HL-60 (cell line): Measurements from ENCODE around the gene CNRIP1.

Source experiments
- DNase-seq, 2 experiments: peaks; one replicate each; pipeline ENCODE4 v3.0.0-alpha.2; 2010 to 2020; ENCODE audit warnings: low read depth in 1 of 2, low spot score in 1 of 2
- H3K27ac ChIP-seq: fragments of 250-450 bp; sonication (Bioruptor Pico); replicated peaks from 2 replicates; pipeline ENCODE4 v1.5.1; 2020; ENCODE audit warnings: mild to moderate bottlenecking, moderate library complexity
- H3K27me3 ChIP-seq: fragments of 250-450 bp; sonication (Bioruptor Pico); 2 replicates; pipeline ENCODE4 v1.5.1; 2021; ENCODE audit warnings: mild to moderate bottlenecking, moderate library complexity; ENCODE audit not compliant: insufficient read depth, poor library complexity, severe bottlenecking
- H3K4me3 ChIP-seq: replicated peaks from 2 replicates; pipeline ENCODE4 v1.5.1; 2011; ENCODE audit warnings: mild to moderate bottlenecking, control low read depth, low read length; ENCODE audit not compliant: insufficient read depth
- CTCF ChIP-seq: IDR thresholded peaks from one replicate; pipeline ENCODE4 v1.5.1; 2011; ENCODE audit warnings: low read length, control low read depth, inconsistent platforms; ENCODE audit not compliant: insufficient read depth
- GABPA ChIP-seq: IDR thresholded peaks from 2 replicates; pipeline ENCODE4 v1.6.1; 2012; ENCODE audit warnings: low read depth
- POLR2AphosphoS5 ChIP-seq: IDR thresholded peaks from 2 replicates; pipeline ENCODE4 v1.6.1; 2012; ENCODE audit warnings: low read depth
- REST ChIP-seq: IDR thresholded peaks from 2 replicates; pipeline ENCODE4 v1.6.1; 2012; ENCODE audit warnings: low read depth; ENCODE audit not compliant: insufficient replicate concordance
- SPI1 ChIP-seq: IDR thresholded peaks from 2 replicates; pipeline ENCODE4 v1.6.1; 2012; ENCODE audit warnings: low read depth, mild to moderate bottlenecking, borderline replicate concordance

CNRIP1 gene

DNA sequence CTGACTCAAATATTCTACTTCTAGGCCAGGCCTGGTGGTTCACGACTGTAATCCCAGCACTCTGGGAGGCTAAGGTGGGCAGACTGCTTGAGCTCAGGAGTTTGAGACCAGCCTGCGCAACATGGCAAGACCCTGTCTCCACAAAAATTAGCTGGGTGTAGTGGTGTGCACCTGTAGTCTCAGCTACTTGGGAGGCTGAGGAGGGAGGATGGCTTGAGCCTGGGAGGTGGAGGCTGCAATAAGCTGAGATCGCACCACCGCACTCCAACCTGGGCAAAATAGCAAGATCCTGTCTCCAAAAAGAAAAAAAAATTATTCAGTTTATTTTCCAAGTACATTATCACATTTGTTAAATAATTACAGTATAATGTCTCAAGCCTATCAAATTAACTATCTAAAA is 74.7 kb downstream of the CNRIP1 start:
- Histone ChIP-seq H3K4me3 (no peak overlapping the region), H3K27me3 (no peaks in the 10 kb centered on the region), H3K27ac (no peak overlapping the region)
- DNase-seq, result no peak
- TF ChIP-seq SPI1 (no peak), GABPA (no peak), REST (no peak), POLR2AphosphoS5 (no peak), CTCF (no peak)

GRCh38 chr2:68244456-68244855 is 75.3 kb downstream of the CNRIP1 start:
- Histone ChIP-seq H3K27me3 (no peaks in the 10 kb centered on the region), H3K4me3 (no peak overlapping the region), H3K27ac (no peak overlapping the region)
- DNase-seq, result no peak
- TF ChIP-seq GABPA (no peak), CTCF (no peak), REST (no peak), POLR2AphosphoS5 (no peak), SPI1 (no peak)
